Loucy (cell line): ENCODE data around the gene DCDC1.

ENCODE experiments used
- H2AFZ ChIP-seq: fragments of 200-600 bp; sonication (generic); 2 replicates; pipeline ENCODE4 v1.6.0; 2016; ENCODE audit warnings: antibody characterized with exemption, mild to moderate bottlenecking, low read length, moderate library complexity
- H3F3A ChIP-seq: fragments of 200-600 bp; 2 replicates; pipeline ENCODE4 v1.6.0; 2016; ENCODE audit warnings: antibody characterized with exemption, low read depth, mild to moderate bottlenecking
- H3K27me3 ChIP-seq: fragments of 200-600 bp; sonication (generic); 2 replicates; pipeline ENCODE4 v1.6.1; 2014; ENCODE audit warnings: low read length, mild to moderate bottlenecking; ENCODE audit not compliant: insufficient read depth, poor library complexity, severe bottlenecking
- H3K36me3 ChIP-seq: fragments of 200-600 bp; sonication (generic); 2 replicates; pipeline ENCODE4 v1.6.1; 2016; ENCODE audit warnings: low read length; ENCODE audit not compliant: insufficient read depth
- H3K4me1 ChIP-seq: fragments of 200-600 bp; sonication (generic); 2 replicates; pipeline ENCODE4 v1.5.1; 2014; ENCODE audit warnings: low read length, mild to moderate bottlenecking; ENCODE audit not compliant: insufficient read depth, poor library complexity, severe bottlenecking
- H3K4me2 ChIP-seq: fragments of 200-600 bp; sonication (generic); 2 replicates; pipeline ENCODE4 v1.6.0; 2014; ENCODE audit warnings: antibody characterized with exemption, low read length, low read depth, mild to moderate bottlenecking; ENCODE audit not compliant: poor library complexity, severe bottlenecking
- H3K4me3 ChIP-seq: fragments of 200-600 bp; sonication (generic); 2 replicates; pipeline ENCODE4 v1.5.1; 2014; ENCODE audit warnings: low read length, mild to moderate bottlenecking, mixed read lengths; ENCODE audit not compliant: poor library complexity, severe bottlenecking
- H3K79me2 ChIP-seq: fragments of 200-600 bp; sonication (generic); 2 replicates; pipeline ENCODE4 v1.6.1; 2014; ENCODE audit warnings: low read length; ENCODE audit not compliant: insufficient read depth
- H3K9ac ChIP-seq: fragments of 200-600 bp; sonication (generic); 2 replicates; pipeline ENCODE4 v1.6.0; 2014; ENCODE audit warnings: mild to moderate bottlenecking, low read depth, low read length, moderate library complexity; ENCODE audit not compliant: poor library complexity, severe bottlenecking
- H3K9me2 ChIP-seq: fragments of 200-600 bp; sonication (generic); replicated peaks from 2 replicates; pipeline ENCODE4 v1.6.1; 2016; ENCODE audit warnings: low read depth, low read length, mixed read lengths
- H3K9me3 ChIP-seq: fragments of 200-600 bp; sonication (generic); 2 replicates; pipeline ENCODE4 v1.6.1; 2014; ENCODE audit warnings: mild to moderate bottlenecking, antibody characterized with exemption, low read length, low read depth; ENCODE audit not compliant: insufficient read depth
- H4K20me1 ChIP-seq: fragments of 200-600 bp; sonication (generic); 2 replicates; pipeline ENCODE4 v1.6.0; 2014; ENCODE audit warnings: antibody characterized with exemption, low read length, mild to moderate bottlenecking; ENCODE audit not compliant: insufficient read depth, poor library complexity, severe bottlenecking
- EZH2phosphoT487 ChIP-seq: fragments of 200-600 bp; IDR thresholded peaks from 2 replicates; pipeline ENCODE4 v1.6.1; 2018; ENCODE audit warnings: antibody characterized with exemption, mild to moderate bottlenecking, moderate library complexity, borderline replicate concordance
- TF ChIP-seq, protein P1 (sequence below): fragments of 200-600 bp; sonication (generic); conservative IDR thresholded peaks from 2 replicates; pipeline ENCODE4 v1.5.1; 2014; ENCODE audit warnings: mild to moderate bottlenecking, antibody characterized with exemption, low read length

The DCDC1 gene

DNA sequence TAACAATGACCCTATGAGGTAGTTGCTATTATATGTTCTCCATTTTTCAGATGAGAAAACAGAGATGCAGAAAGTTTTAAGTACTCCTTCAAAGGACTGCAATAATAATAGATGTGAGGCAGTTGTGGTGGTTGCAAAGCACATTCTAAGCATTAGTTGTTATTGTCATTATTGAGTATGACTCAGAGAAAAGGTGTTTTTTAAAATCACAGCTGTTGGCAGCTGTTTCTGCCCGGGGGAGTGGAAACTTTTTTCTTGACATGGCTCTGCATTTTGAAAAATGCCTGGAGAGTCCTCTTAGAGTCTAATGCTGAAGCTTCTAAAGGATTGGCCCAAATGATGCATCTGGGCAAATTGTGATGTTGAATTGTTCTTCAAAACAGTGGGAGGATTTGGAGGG lies 538.9 kb downstream of the DCDC1 start:
- no peaks in the 10 kb centered on the region for H4K20me1 ChIP-seq
- no peak overlapping the region for H3K4me2 ChIP-seq
- no peaks in the 10 kb centered on the region for H3K9me2 ChIP-seq
- no peak overlapping the region for H3K4me3 ChIP-seq
- H3K36me3 ChIP-seq, result no peaks in the 10 kb centered on the region
- no peaks in the 10 kb centered on the region for H3F3A ChIP-seq
- H3K9me3 ChIP-seq, result no peaks in the 10 kb centered on the region
- no peak overlapping the region for H3K9ac ChIP-seq
- TF ChIP-seq, protein P1, sequence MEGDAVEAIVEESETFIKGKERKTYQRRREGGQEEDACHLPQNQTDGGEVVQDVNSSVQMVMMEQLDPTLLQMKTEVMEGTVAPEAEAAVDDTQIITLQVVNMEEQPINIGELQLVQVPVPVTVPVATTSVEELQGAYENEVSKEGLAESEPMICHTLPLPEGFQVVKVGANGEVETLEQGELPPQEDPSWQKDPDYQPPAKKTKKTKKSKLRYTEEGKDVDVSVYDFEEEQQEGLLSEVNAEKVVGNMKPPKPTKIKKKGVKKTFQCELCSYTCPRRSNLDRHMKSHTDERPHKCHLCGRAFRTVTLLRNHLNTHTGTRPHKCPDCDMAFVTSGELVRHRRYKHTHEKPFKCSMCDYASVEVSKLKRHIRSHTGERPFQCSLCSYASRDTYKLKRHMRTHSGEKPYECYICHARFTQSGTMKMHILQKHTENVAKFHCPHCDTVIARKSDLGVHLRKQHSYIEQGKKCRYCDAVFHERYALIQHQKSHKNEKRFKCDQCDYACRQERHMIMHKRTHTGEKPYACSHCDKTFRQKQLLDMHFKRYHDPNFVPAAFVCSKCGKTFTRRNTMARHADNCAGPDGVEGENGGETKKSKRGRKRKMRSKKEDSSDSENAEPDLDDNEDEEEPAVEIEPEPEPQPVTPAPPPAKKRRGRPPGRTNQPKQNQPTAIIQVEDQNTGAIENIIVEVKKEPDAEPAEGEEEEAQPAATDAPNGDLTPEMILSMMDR, result no peak
- TF ChIP-seq EZH2phosphoT487, result no peak
- no peaks in the 10 kb centered on the region for H3K79me2 ChIP-seq
- H2AFZ ChIP-seq, result no peak overlapping the region
- no peaks in the 10 kb centered on the region for H3K27me3 ChIP-seq
- no peaks in the 10 kb centered on the region for H3K4me1 ChIP-seq

DNA sequence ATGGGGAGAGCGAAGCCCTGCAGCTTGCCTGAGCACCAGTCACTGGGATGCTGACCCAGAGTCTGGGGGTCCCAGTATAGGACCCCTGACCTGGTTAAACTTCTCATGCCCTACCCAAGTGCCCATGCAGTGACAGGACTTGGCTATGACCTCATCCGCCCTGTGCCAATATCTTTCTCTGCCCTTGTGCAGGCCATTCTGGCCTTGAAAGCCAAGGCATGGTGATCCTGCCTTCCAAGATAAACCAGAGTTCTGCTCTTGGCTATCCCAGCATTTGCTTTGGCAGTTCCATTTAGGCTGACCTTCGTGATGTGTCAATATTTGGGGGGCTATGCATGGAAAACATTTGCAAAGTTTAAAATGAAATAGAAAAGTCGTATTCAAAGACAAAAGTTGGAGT lies 542.6 kb downstream of the DCDC1 start:
- Histone ChIP-seq H3K4me2 (no peak overlapping the region), H3K9ac (no peak overlapping the region), H3K4me1 (no peaks in the 10 kb centered on the region), H3K9me2 (no peaks in the 10 kb centered on the region), H3K36me3 (no peaks in the 10 kb centered on the region), H4K20me1 (no peaks in the 10 kb centered on the region), H3K79me2 (no peaks in the 10 kb centered on the region), H3K9me3 (no peaks in the 10 kb centered on the region), H3F3A (no peaks in the 10 kb centered on the region), H3K27me3 (no peaks in the 10 kb centered on the region), H3K4me3 (no peak overlapping the region), H2AFZ (no peak overlapping the region)
- no peak for TF ChIP-seq EZH2phosphoT487
- TF ChIP-seq, protein P1, result no peak

DNA sequence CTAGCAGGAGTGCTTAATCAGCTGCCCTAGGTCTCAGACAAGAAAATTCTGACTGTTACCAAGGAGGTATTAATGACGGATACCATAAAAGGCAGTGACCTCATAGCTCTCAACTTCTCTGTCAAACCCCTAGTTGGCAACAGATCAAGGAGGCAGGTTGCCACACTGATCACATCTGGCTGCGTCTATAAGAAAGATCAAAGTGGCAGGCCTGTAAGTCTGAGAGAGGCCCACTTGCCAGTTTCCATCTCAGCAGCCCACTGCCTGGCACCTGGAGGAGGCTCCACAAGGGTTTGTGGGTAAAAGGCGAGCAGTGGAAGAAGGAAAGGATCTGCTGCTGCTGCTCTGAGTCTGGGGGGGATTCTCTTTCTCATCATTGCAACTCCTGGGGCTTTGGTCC lies 543.8 kb downstream of the DCDC1 start:
- no peak overlapping the region for H3K9ac ChIP-seq
- no peaks in the 10 kb centered on the region for H3K9me3 ChIP-seq
- H3K27me3 ChIP-seq, result no peaks in the 10 kb centered on the region
- no peak overlapping the region for H3K4me3 ChIP-seq
- H3K9me2 ChIP-seq, result no peaks in the 10 kb centered on the region
- H4K20me1 ChIP-seq, result no peaks in the 10 kb centered on the region
- TF ChIP-seq, protein P1, result no peak
- TF ChIP-seq EZH2phosphoT487, result no peak
- no peaks in the 10 kb centered on the region for H3K36me3 ChIP-seq
- no peak overlapping the region for H3K4me2 ChIP-seq
- H3F3A ChIP-seq, result no peaks in the 10 kb centered on the region
- H3K4me1 ChIP-seq, result no peaks in the 10 kb centered on the region
- no peaks in the 10 kb centered on the region for H3K79me2 ChIP-seq
- H2AFZ ChIP-seq, result no peak overlapping the region
